T-cell (primary cell): Measurements from ENCODE around the gene PLD4. TPM values are rescaled to one million over a fixed set of nuclear protein-coding genes. Genes with fewer than 3 reads are reported as not detected.
"Not testable (repeated sequence)": the region's sequence is repeated elsewhere in the genome, so short reads cannot be mapped to it uniquely, and the experiment has no call there.

Source experiments
- ATAC-seq, 4 experiments: fragments of 200-7000 bp in 3 of 4; fragments of 150-1000 bp in 1 of 4; cut with Tn5 transposase; replicated peaks in 1 of 4; 1 replicate in 3 of 4; 2 replicates in 1 of 4; pipeline ENCODE4 v1.10.0; 2021; ENCODE audit warnings: moderate library complexity in 3 of 4, mild to moderate bottlenecking in 2 of 4, moderate number of reproducible peaks in 1 of 4
- CTCF ChIA-PET, 2 donors: fragments of 300-600 bp; sonication (Branson Sonifier 250); formaldehyde crosslinking; loops; one replicate each; lab custom pipeline; 2022; ENCODE audit warnings: antibody characterized with exemption in 2 of 2; lab: Charles Lee
- POLR2A ChIA-PET, 2 donors: fragments of 300-600 bp; sonication (Branson Sonifier 250); formaldehyde crosslinking; loops; one replicate each; lab custom pipeline; 2022; ENCODE audit warnings: antibody characterized with exemption in 2 of 2; lab: Charles Lee
- DNase-seq, 35 experiments: peaks; one replicate each; pipeline versions ENCODE4 v3.0.0 to v3.0.0-alpha.2; 2013 to 2023
- H3K27ac ChIP-seq: one replicate; pipeline ENCODE4 v1.5.1; 2013; ENCODE audit warnings: low read length
- H3K27me3 ChIP-seq, 2 experiments: replicated peaks in 1 of 2; 1 replicate in 1 of 2; 2 replicates in 1 of 2; pipeline versions ENCODE4 v1.6.1 to v1.7.0; 2013; ENCODE audit warnings: low read length in 1 of 2, mixed read lengths in 1 of 2; ENCODE audit not compliant: control insufficient read depth in 2 of 2, insufficient read depth in 2 of 2; ENCODE audit errors: extremely low read depth in 1 of 2
- H3K36me3 ChIP-seq, 2 donors: 1 replicate in 1 of 2; 2 replicates in 1 of 2; pipeline versions ENCODE4 v1.6.1 to v1.7.0; 2013; ENCODE audit warnings: low read length in 1 of 2; ENCODE audit not compliant: control insufficient read depth in 2 of 2, insufficient read depth in 1 of 2; ENCODE audit errors: extremely low read depth in 1 of 2
- H3K4me1 ChIP-seq, 2 experiments: 1 replicate in 1 of 2; 2 replicates in 1 of 2; pipeline versions ENCODE4 v1.6.1 to v1.7.0; 2013; ENCODE audit warnings: low read length in 2 of 2, mixed read lengths in 1 of 2; ENCODE audit not compliant: insufficient read depth in 2 of 2, control insufficient read depth in 1 of 2; ENCODE audit errors: extremely low read depth in 1 of 2
- H3K4me3 ChIP-seq, 2 donors: 1 replicate in 1 of 2; 2 replicates in 1 of 2; pipeline versions ENCODE4 v1.5.1 to v1.7.0; 2013; ENCODE audit warnings: mild to moderate bottlenecking in 2 of 2, low read length in 1 of 2, moderate library complexity in 1 of 2; ENCODE audit not compliant: control insufficient read depth in 1 of 2; ENCODE audit errors: extremely low read depth in 1 of 2
- H3K9me3 ChIP-seq: 2 replicates; pipeline ENCODE4 v1.7.0; 2013
- H3K27ac Mint-ChIP-seq, 2 donors: one replicate each; pipeline ENCODE4 v1.8.0; 2020 to 2021; ENCODE audit warnings: mild to moderate bottlenecking in 2 of 2, mixed read lengths in 2 of 2
- H3K27me3 Mint-ChIP-seq, 2 donors: one replicate each; pipeline ENCODE4 v1.8.0; 2021 to 2022; ENCODE audit warnings: mixed read lengths in 2 of 2
- H3K36me3 Mint-ChIP-seq: one replicate; pipeline ENCODE4 v1.8.0; 2021; ENCODE audit warnings: mixed read lengths
- H3K4me1 Mint-ChIP-seq, 3 donors: one replicate each; pipeline ENCODE4 v1.8.0; 2020 to 2022; ENCODE audit warnings: mixed read lengths in 3 of 3, mild to moderate bottlenecking in 1 of 3
- H3K4me3 Mint-ChIP-seq, 3 donors: one replicate each; pipeline ENCODE4 v1.8.0; 2020 to 2022; ENCODE audit warnings: mild to moderate bottlenecking in 3 of 3, mixed read lengths in 3 of 3, moderate library complexity in 3 of 3
- H3K9me3 Mint-ChIP-seq, 3 donors: one replicate each; pipeline ENCODE4 v1.8.0; 2020 to 2022; ENCODE audit warnings: mixed read lengths in 3 of 3
- WGBS: methylation state at CpG from one replicate; pipeline ENCODE4 v1.1.5; 2013; ENCODE audit warnings: missing lambda C conversion rate; ENCODE audit not compliant: insufficient coverage; 5-methylcytosine and 5-hydroxymethylcytosine counted together
- total RNA-seq, 35 experiments: library from RNA in 6 of 35; stranded (reverse) in 6 of 35; fragments of 120-200 nt in 1 of 35; gene quantifications; one replicate each; pipeline versions ENCODE4 v1.2.1 to v1.2.4 and lab custom pipeline; 2013 to 2026

Gene PLD4
- total RNA-seq, 5 donors from 2014 or later (not counting 1 experiment from before 2014, with no cell fraction given), result 0.65 to 4.9 (median 3.9) TPM

DNA sequence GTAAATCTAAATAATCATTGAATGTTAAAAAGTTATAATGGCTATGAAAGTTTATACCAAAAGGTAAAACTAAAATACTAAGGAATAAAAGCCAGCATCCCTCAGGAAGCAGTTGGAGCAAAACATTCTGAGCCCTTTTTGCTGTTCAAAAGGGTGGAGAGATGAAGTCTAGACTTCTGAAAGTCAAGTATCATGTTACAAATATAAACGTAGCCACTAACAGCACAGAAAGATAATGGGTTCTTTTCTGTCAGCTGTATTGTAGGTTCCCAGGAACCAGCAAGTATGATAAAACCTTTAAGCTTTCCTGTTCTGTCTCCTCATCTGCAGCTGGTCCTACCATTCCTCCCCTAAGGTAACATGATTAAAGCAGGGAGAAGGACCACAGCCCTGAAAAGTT lies 16.4 kb upstream of the PLD4 start:
- no peak for ATAC-seq
- H3K36me3 Mint-ChIP-seq, result peaks cover 5% of the 10 kb centered on the region
- H3K27ac Mint-ChIP-seq, result no peak overlapping the region
- H3K4me1 ChIP-seq, result no peaks in the 10 kb centered on the region
- no peak overlapping the region for H3K4me3 Mint-ChIP-seq
- no peak overlapping the region for H3K27ac ChIP-seq
- CTCF ChIA-PET, result no interaction called here
- WGBS, result no CpG with 5 or more reads among the region's 1 CpG
- no peaks in the 10 kb centered on the region for H3K36me3 ChIP-seq
- H3K4me3 ChIP-seq, result no peak overlapping the region
- DNase-seq, result no peak
- peaks cover 37 to 54% of the 10 kb centered on the region in 2 donors for H3K27me3 Mint-ChIP-seq
- peaks cover 7 to 12% (median 8%) of the 10 kb centered on the region in 3 donors for H3K9me3 Mint-ChIP-seq
- H3K4me1 Mint-ChIP-seq, result no peaks in the 10 kb centered on the region
- H3K27me3 ChIP-seq, result peaks cover 3 to 23% of the 10 kb centered on the region in 2 experiments
- POLR2A ChIA-PET, result no interaction called here
- no peaks in the 10 kb centered on the region for H3K9me3 ChIP-seq

DNA sequence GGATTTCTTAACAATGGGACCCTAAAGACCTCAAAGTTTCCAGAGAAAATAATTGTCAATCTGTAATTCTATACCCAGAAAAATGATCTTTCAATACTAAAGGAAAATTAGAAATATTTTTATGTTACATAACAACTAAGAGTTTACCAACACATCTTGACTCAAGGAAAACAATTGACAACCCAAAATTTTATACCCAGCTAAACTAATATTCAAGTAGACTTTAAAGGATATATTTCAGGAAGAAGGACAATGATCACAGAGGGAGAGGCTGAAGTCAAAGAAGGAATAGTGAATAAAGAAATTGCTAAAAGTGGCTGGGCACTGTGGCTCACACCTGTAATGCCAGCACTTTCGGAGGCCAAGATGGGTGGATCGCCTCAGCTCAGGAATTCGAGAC lies 12.6 kb upstream of the PLD4 start:
- Histone ChIP-seq H3K4me1 (no peaks in the 10 kb centered on the region), H3K36me3 (no peaks in the 10 kb centered on the region), H3K27ac (no peak overlapping the region), H3K9me3 (no peaks in the 10 kb centered on the region), H3K27me3 (peaks cover 0 to 15% of the 10 kb centered on the region in 2 experiments), H3K4me3 (no peak overlapping the region)
- Mint-ChIP-seq H3K4me3 (no peak overlapping the region), H3K4me1 (no peaks in the 10 kb centered on the region), H3K9me3 (peaks cover 7 to 12% (median 8%) of the 10 kb centered on the region in 3 donors), H3K36me3 (peaks cover 5% of the 10 kb centered on the region), H3K27ac (no peak overlapping the region), H3K27me3 (peaks cover 25 to 42% of the 10 kb centered on the region in 2 donors)
- no peak for ATAC-seq
- POLR2A ChIA-PET, result no interaction called here
- WGBS, result 60% methylated on average over 1 of the region's 3 CpGs
- CTCF ChIA-PET, result interaction anchor here in 1 of 2 donors (0.5 kb wide), 1 partner anchor 13 kb away, joined by 5 read pairs; no protein-coding TSS in a partner anchor
- no peak for DNase-seq

DNA sequence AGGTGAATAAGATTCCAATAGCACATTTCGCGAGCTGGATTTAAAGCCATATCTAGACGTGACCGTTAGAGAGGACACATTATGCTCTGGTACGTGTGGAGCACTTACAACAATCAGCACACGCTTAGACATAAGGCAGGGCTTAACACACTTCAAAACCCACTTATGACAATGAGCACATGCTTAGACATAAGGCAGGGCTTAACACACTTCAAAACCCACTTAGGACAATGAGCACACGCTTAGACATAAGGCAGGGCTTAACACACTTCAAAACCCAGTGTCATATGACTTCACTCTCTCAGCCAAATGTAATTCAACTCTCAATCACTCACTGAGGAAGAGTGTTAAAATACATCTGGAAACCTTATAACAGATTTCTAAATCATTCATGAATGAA lies 11.2 kb upstream of the PLD4 start:
- no peak for DNase-seq
- H3K4me3 Mint-ChIP-seq, result no peak overlapping the region

DNA sequence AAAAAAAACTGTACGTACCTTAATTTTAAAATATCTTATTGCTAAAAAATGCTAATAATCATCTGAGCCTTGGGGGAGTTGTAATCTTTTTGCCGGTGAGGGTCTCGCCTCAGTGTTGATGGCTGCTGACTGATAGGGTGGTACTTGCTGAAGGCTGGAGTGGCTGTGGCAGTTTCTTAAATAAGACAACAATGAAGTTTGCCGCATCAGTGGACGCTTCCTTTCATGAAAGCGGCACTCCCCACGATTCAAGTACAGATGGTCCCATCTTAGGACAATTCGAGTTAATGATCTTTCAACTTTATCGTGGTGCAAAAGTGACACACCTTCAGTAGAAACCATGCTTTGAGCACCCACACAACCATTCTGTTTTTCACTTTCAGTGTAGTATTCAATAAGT lies 7.6 kb upstream of the PLD4 start:
- Mint-ChIP-seq H3K4me1 (no peaks in the 10 kb centered on the region), H3K27ac (no peak overlapping the region), H3K27me3 (peaks cover 9 to 10% of the 10 kb centered on the region in 2 donors), H3K36me3 (no peaks in the 10 kb centered on the region), H3K4me3 (no peak overlapping the region), H3K9me3 (peaks cover 0 to 1% (median 1%) of the 10 kb centered on the region in 3 donors)
- no peaks in the 10 kb centered on the region for H3K9me3 ChIP-seq
- H3K27ac ChIP-seq, result no peak overlapping the region
- 91% methylated on average over 7 of the region's 9 CpGs for WGBS
- no peak overlapping the region for H3K4me3 ChIP-seq
- no peaks in the 10 kb centered on the region for H3K4me1 ChIP-seq
- peaks cover 0 to 4% of the 10 kb centered on the region in 2 experiments for H3K27me3 ChIP-seq
- ATAC-seq (no peak), DNase-seq (no peak)
- CTCF ChIA-PET, result no interaction called here
- H3K36me3 ChIP-seq, result no peaks in the 10 kb centered on the region
- POLR2A ChIA-PET, result no interaction called here

More for the DNA sequence above, 11.2 kb upstream of the PLD4 start:
- Mint-ChIP-seq H3K27ac (no peak overlapping the region), H3K36me3 (peaks cover 5% of the 10 kb centered on the region), H3K4me1 (no peaks in the 10 kb centered on the region), H3K27me3 (peaks cover 17 to 32% of the 10 kb centered on the region in 2 donors), H3K9me3 (peaks cover 7 to 12% (median 8%) of the 10 kb centered on the region in 3 donors)
- WGBS, result 97% methylated on average over 6 of the region's 7 CpGs
- H3K27ac ChIP-seq, result no peak overlapping the region
- peaks cover 0 to 15% of the 10 kb centered on the region in 2 experiments for H3K27me3 ChIP-seq
- no peaks in the 10 kb centered on the region for H3K9me3 ChIP-seq
- no peak overlapping the region for H3K4me3 ChIP-seq
- ChIA-PET POLR2A (no interaction called here), CTCF (no interaction called here)
- H3K36me3 ChIP-seq, result no peaks in the 10 kb centered on the region
- no peaks in the 10 kb centered on the region for H3K4me1 ChIP-seq
- no peak for ATAC-seq

DNA sequence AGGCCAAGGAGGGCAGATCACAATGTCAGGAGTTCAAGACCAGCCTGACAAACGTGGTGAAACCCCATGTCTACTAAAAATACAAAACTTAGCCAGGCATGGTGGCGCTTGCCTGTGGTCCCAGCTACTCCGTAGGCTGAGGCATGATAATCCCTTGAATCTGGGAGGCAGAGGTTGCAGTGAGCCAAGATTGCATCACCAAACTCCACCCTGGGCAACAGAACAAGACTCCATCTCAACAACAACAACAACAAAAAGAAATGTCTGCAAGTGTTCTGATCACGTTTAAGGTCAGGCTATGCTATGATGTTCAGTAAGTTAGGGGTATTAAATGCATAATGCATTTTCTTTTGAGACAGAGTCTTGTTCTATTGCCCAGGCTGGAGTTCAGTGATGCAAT lies 6.7 kb upstream of the PLD4 start:
- ATAC-seq (no peak), DNase-seq (no peak)
- Histone ChIP-seq H3K4me1 (no peaks in the 10 kb centered on the region), H3K9me3 (no peaks in the 10 kb centered on the region), H3K4me3 (no peak overlapping the region), H3K27me3 (no peaks in the 10 kb centered on the region), H3K27ac (no peak overlapping the region), H3K36me3 (no peaks in the 10 kb centered on the region)
- Mint-ChIP-seq H3K27ac (no peak overlapping the region), H3K36me3 (no peaks in the 10 kb centered on the region), H3K4me3 (no peak overlapping the region), H3K4me1 (no peaks in the 10 kb centered on the region), H3K27me3 (peaks cover 9 to 10% of the 10 kb centered on the region in 2 donors), H3K9me3 (no peaks in the 10 kb centered on the region)
- CTCF ChIA-PET, result no interaction called here
- WGBS, result 67% methylated on average over 2 of the region's 4 CpGs
- POLR2A ChIA-PET, result no interaction called here

DNA sequence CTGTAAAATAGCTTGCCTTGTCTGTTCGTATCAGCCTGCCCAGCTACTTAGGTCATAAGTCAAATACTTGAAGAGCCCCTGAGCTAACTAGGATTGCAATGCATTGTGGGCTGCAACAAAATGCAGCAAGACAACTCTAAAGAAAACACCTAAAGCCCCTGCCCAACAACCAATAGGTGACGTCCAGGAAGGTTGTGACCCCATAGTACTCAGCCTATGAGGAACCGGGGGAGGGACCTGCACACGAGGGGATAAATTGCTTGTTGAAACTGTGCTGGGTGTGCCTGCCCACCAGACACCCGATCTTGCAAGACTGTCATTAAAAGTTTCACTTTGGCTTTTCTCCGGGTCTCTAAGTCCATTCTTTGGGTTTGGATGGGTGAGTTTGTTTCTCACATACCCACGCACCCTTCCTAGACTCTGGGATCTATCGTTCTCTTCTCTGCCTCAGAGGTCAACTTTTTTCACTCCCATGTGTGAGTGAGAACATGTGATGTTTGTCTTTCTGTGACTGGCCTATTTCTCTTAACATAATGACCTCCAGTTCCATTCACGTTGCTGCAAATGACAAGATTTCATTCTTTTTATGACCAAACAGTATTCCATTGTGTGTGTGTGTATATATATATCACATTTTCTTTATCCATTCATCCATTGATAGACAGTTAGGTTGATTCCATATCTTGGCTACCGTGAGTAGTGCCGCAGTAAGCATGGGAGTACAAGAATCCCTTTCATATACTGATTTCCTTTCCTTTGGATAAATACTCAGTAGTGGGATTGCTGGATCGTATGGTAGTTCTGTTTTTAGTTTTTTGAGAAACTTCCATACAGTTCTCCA lies 5.3 kb upstream of the PLD4 start:
- H3K27ac ChIP-seq, H3K27me3 Mint-ChIP-seq, H3K36me3 Mint-ChIP-seq, DNase-seq, H3K4me3 Mint-ChIP-seq, H3K27me3 ChIP-seq, CTCF ChIA-PET, H3K36me3 ChIP-seq, ATAC-seq, H3K4me3 ChIP-seq, H3K4me1 Mint-ChIP-seq, H3K9me3 ChIP-seq, H3K9me3 Mint-ChIP-seq, H3K4me1 ChIP-seq, POLR2A ChIA-PET, H3K27ac Mint-ChIP-seq: not testable (repeated sequence)
- WGBS, result no CpG with 5 or more reads among the region's 12 CpGs
